ENCODE data around the gene PPP1R10.
A peak's percentile ranks its signal among the peaks of the same experiment; 100 is the strongest.

The PPP1R10 gene

GRCh38 chr6:30618270-30618797 lies 1.3 kb upstream of the PPP1R10 start:
- no peak for DNase-seq

GRCh38 chr6:30617565-30618269 lies 674 bp upstream of the PPP1R10 start, which contains the start of gene MRPS18B:
TSS of gene MRPS18B (plus strand) at chr6:30617840. CDS start at chr6:30617866, 26 bp downstream.
- peak; percentile 85 for DNase-seq

- no peak for DNase-seq
These were observed 859 bp downstream of the PPP1R10 start for GRCh38 chr6:30615958-30616810.

GRCh38 chr6:30615219-30615957 lies 1.7 kb downstream of the PPP1R10 start:
- no peak for DNase-seq

GRCh38 chr6:30614843-30615218 lies 2.2 kb downstream of the PPP1R10 start:
- DNase-seq, result peak; percentile 94

- DNase-seq, result no peak
These were observed 2.8 kb downstream of the PPP1R10 start for GRCh38 chr6:30614044-30614842.

GRCh38 chr6:30613251-30614043 lies 3.6 kb downstream of the PPP1R10 start:
- DNase-seq, result no peak

- DNase-seq, result no peak
These were observed 4.3 kb downstream of the PPP1R10 start for GRCh38 chr6:30612687-30613248.

- no peak for DNase-seq
These were observed 4.8 kb downstream of the PPP1R10 start for GRCh38 chr6:30612213-30612612.

GRCh38 chr6:30611856-30612194 lies 5.2 kb downstream of the PPP1R10 start:
- DNase-seq, result no peak

GRCh38 chr6:30611150-30611855 lies 5.7 kb downstream of the PPP1R10 start:
- DNase-seq, result no peak

GRCh38 chr6:30610065-30610464 lies 7.0 kb downstream of the PPP1R10 start:
- no peak for DNase-seq

GRCh38 chr6:30603961-30604360 lies 13.1 kb downstream of the PPP1R10 start:
- no peak for DNase-seq

- DNase-seq, result no peak
These were observed 15.0 kb downstream of the PPP1R10 start for GRCh38 chr6:30601815-30602641.

- DNase-seq, result no peak
These were observed 15.6 kb downstream of the PPP1R10 start for GRCh38 chr6:30601436-30601814.

- DNase-seq, result no peak
These were observed 16.5 kb downstream of the PPP1R10 start for GRCh38 chr6:30600451-30600961.

- no peak for DNase-seq
These were observed 17.3 kb downstream of the PPP1R10 start for GRCh38 chr6:30599625-30600324.

- DNase-seq, result no peak
These were observed 18.0 kb downstream of the PPP1R10 start for GRCh38 chr6:30598912-30599624.

Data from SIG-M5 (cell line).